Endothelial cell of umbilical vein (primary cell): ENCODE data around the gene SART3.

ENCODE experiments used
- EZH2 ChIP-seq: IDR thresholded peaks from 2 replicates; pipeline ENCODE4 v1.6.1; 2012; ENCODE audit warnings: borderline replicate concordance, low read depth, mild to moderate bottlenecking, moderate library complexity, low read length, inconsistent platforms; ENCODE audit not compliant: severe bottlenecking
- FOS ChIP-seq: IDR thresholded peaks from 2 replicates; pipeline ENCODE4 v1.6.1; 2011; ENCODE audit warnings: mild to moderate bottlenecking, low read length, moderate library complexity, borderline replicate concordance; ENCODE audit not compliant: insufficient read depth
- MYC ChIP-seq: IDR thresholded peaks from one replicate; pipeline ENCODE4 v1.6.1; 2011; ENCODE audit warnings: mild to moderate bottlenecking, low read depth, low read length
- POLR2A ChIP-seq: IDR thresholded peaks from 2 replicates; pipeline ENCODE4 v1.6.1; 2012; ENCODE audit warnings: low read depth, mild to moderate bottlenecking, control low read depth, low read length
- POLR2AphosphoS5 ChIP-seq: IDR thresholded peaks from 2 replicates; pipeline ENCODE4 v1.6.1; 2012; ENCODE audit warnings: low read depth, mild to moderate bottlenecking, control low read depth, low read length, moderate library complexity; ENCODE audit not compliant: insufficient read depth
- TF ChIP-seq, protein P1 (sequence below), 2 donors: IDR thresholded peaks; 1 replicate in 1 of 2; 2 replicates in 1 of 2; pipeline ENCODE4 v1.5.1; 2011; ENCODE audit warnings: low read length in 2 of 2, mild to moderate bottlenecking in 2 of 2, moderate library complexity in 2 of 2, control low read depth in 1 of 2, inconsistent platforms in 1 of 2, low read depth in 1 of 2; ENCODE audit not compliant: insufficient read depth in 1 of 2; ENCODE audit errors: extremely low read depth in 1 of 2

- TF ChIP-seq, protein P1, sequence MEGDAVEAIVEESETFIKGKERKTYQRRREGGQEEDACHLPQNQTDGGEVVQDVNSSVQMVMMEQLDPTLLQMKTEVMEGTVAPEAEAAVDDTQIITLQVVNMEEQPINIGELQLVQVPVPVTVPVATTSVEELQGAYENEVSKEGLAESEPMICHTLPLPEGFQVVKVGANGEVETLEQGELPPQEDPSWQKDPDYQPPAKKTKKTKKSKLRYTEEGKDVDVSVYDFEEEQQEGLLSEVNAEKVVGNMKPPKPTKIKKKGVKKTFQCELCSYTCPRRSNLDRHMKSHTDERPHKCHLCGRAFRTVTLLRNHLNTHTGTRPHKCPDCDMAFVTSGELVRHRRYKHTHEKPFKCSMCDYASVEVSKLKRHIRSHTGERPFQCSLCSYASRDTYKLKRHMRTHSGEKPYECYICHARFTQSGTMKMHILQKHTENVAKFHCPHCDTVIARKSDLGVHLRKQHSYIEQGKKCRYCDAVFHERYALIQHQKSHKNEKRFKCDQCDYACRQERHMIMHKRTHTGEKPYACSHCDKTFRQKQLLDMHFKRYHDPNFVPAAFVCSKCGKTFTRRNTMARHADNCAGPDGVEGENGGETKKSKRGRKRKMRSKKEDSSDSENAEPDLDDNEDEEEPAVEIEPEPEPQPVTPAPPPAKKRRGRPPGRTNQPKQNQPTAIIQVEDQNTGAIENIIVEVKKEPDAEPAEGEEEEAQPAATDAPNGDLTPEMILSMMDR (IDR thresholded peaks at IDR 0.05; ENCODE audit: extremely low read depth in 1 of 2, insufficient read depth in 1 of 2, low read depth in 1 of 2, low read length in 2 of 2), result no peak
- TF ChIP-seq FOS (no peak), EZH2 (no peak), POLR2AphosphoS5 (no peak), POLR2A (no peak), MYC (no peak)
Observed at GRCh38 chr12:108509806-108510205, 51.2 kb downstream of the SART3 start.
